Small intestine (tissue), 7 donors: Measurements from ENCODE around the gene FAM240B. TPM values are rescaled to one million over a fixed set of nuclear protein-coding genes. Genes with fewer than 3 reads are reported as not detected.

ENCODE experiments used
- DNase-seq, 2 donors: peaks; one replicate each; pipeline versions ENCODE4 v3.0.0 to v3.0.0-alpha.2; 2013
- FAIRE-seq: peaks from 2 replicates; lab custom pipeline; 2012; peaks lifted over from hg19 to GRCh38; lab: Jason Lieb, UNC
- H3K27ac ChIP-seq, 3 donors: one replicate each; pipeline ENCODE4 v1.5.1; 2013; ENCODE audit warnings: low read length in 2 of 3, mild to moderate bottlenecking in 2 of 3, control low read depth in 1 of 3, inconsistent platforms in 1 of 3, low read depth in 1 of 3, moderate library complexity in 1 of 3
- H3K27me3 ChIP-seq, 3 donors: one replicate each; pipeline ENCODE4 v1.6.1; 2013; ENCODE audit warnings: low read length in 3 of 3, inconsistent platforms in 1 of 3; ENCODE audit not compliant: control insufficient read depth in 3 of 3, insufficient read depth in 3 of 3
- H3K36me3 ChIP-seq, 3 donors: one replicate each; pipeline ENCODE4 v1.6.1; 2013; ENCODE audit warnings: low read length in 3 of 3, inconsistent platforms in 1 of 3, low read depth in 1 of 3, mild to moderate bottlenecking in 1 of 3, moderate library complexity in 1 of 3; ENCODE audit not compliant: control insufficient read depth in 3 of 3, insufficient read depth in 2 of 3
- H3K4me1 ChIP-seq, 3 donors: one replicate each; pipeline ENCODE4 v1.6.1; 2013; ENCODE audit warnings: low read length in 2 of 3, inconsistent platforms in 1 of 3, low read depth in 1 of 3, mild to moderate bottlenecking in 1 of 3, moderate library complexity in 1 of 3; ENCODE audit not compliant: control insufficient read depth in 3 of 3, insufficient read depth in 2 of 3
- H3K4me3 ChIP-seq, 3 donors: one replicate each; pipeline ENCODE4 v1.5.1; 2013; ENCODE audit warnings: low read length in 3 of 3, control low read depth in 1 of 3, inconsistent platforms in 1 of 3, low read depth in 1 of 3, mild to moderate bottlenecking in 1 of 3, moderate library complexity in 1 of 3
- H3K9me3 ChIP-seq, 2 donors: one replicate each; pipeline ENCODE4 v1.6.1; 2013; ENCODE audit warnings: low read depth in 1 of 2, low read length in 1 of 2; ENCODE audit not compliant: control insufficient read depth in 2 of 2, insufficient read depth in 1 of 2
- WGBS, 3 donors: extraction: QIAGEN DNeasy Blood & Tissue Kit; methylation state at CpG; one replicate each; pipeline ENCODE4 v1.1.7; 2013; 5-methylcytosine and 5-hydroxymethylcytosine counted together
- polyA plus RNA-seq, 4 donors: library from polyadenylated mRNA; stranded (reverse) in 3 of 4; unstranded in 1 of 4; fragments of 200-250 nt in 3 of 4; fragments of 120-200 nt in 1 of 4; gene quantifications; one replicate each; pipeline versions ENCODE4 v1.2.1 to v1.2.3, GENCODE V29; 2013
- donor health status: healthy with polysubstance abuse.
- donor health status: control.
- donor health status: control.
- donor health status: Bipolar disorder and iron deficiency.
- donor health status: healthy.

Gene FAM240B
- polyA plus RNA-seq, 4 donors: not detected

GRCh38 chr9:38685535-38685934 is 34.4 kb downstream of the FAM240B start:
- WGBS, 3 donors: 78 to 79% (median 79%) methylated on average over 2 of the region's 2 CpGs
- FAIRE-seq: no peak
- Histone ChIP-seq H3K4me3 (no peak overlapping the region), H3K4me1 (peaks cover 0 to 4% (median 4%) of the 10 kb centered on the region in 3 donors), H3K27me3 (no peaks in the 10 kb centered on the region), H3K9me3 (no peaks in the 10 kb centered on the region), H3K27ac (no peak overlapping the region), H3K36me3 (no peaks in the 10 kb centered on the region)
- no peak for DNase-seq

GRCh38 chr9:38683336-38683735 is 36.6 kb downstream of the FAM240B start:
- Histone ChIP-seq H3K4me1 (peaks cover 0 to 4% (median 4%) of the 10 kb centered on the region in 3 donors), H3K4me3 (no peak overlapping the region), H3K9me3 (no peaks in the 10 kb centered on the region), H3K27ac (no peak overlapping the region), H3K36me3 (no peaks in the 10 kb centered on the region), H3K27me3 (no peaks in the 10 kb centered on the region)
- FAIRE-seq (no peak), DNase-seq (no peak)
- 74 to 88% (median 79%) methylated on average over 8 of the region's 8 CpGs for WGBS, 3 donors

DNA sequence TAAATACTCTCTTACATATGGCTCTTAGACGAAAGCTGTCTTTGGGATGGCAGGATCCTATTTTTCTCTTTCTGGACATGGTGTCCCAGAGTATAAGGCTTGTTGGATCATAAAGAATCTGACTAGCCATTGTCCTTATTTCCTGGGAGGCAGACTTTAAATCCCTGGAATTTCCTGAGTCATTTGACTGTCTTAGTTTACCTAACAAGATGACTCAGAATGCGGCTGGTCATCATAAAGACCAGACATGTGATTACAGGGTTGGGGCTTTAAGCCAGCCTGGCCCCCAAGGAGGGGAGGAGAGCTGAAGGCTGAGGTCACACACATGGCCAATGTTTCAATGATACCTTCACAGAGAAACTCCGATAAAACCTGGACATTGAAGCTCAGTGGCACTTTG is 37.2 kb downstream of the FAM240B start:
- H3K27me3 ChIP-seq: peaks cover 0 to 1% (median 0%) of the 10 kb centered on the region in 3 donors
- H3K4me1 ChIP-seq: peaks cover 0 to 4% (median 4%) of the 10 kb centered on the region in 3 donors
- FAIRE-seq: no peak
- no peak overlapping the region for H3K4me3 ChIP-seq
- no peaks in the 10 kb centered on the region for H3K9me3 ChIP-seq
- H3K27ac ChIP-seq: no peak overlapping the region
- 60 to 69% (median 61%) methylated on average over 3 of the region's 3 CpGs for WGBS, 3 donors
- no peaks in the 10 kb centered on the region for H3K36me3 ChIP-seq
- DNase-seq: peak; percentile 9 to 41

GRCh38 chr9:38681747-38682227 is 38.1 kb downstream of the FAM240B start:
- FAIRE-seq: no peak
- H3K4me1 ChIP-seq: peaks cover 0 to 2% (median 1%) of the 10 kb centered on the region in 3 donors
- no peak for DNase-seq
- H3K36me3 ChIP-seq: no peaks in the 10 kb centered on the region
- peaks cover 0 to 3% (median 0%) of the 10 kb centered on the region in 3 donors for H3K27me3 ChIP-seq
- 45 to 59% (median 50%) methylated on average over 4 of the region's 4 CpGs for WGBS, 3 donors
- no peaks in the 10 kb centered on the region for H3K9me3 ChIP-seq
- H3K4me3 ChIP-seq: no peak overlapping the region
- H3K27ac ChIP-seq: no peak overlapping the region

- 75 to 90% (median 88%) methylated on average over 14 of the region's 14 CpGs for WGBS, 3 donors
- DNase-seq: no peak
- no peaks in the 10 kb centered on the region for H3K36me3 ChIP-seq
- H3K27me3 ChIP-seq: peaks cover 0 to 3% (median 0%) of the 10 kb centered on the region in 3 donors
- H3K4me3 ChIP-seq: no peak overlapping the region
- FAIRE-seq: no peak
- H3K4me1 ChIP-seq: no peaks in the 10 kb centered on the region
- H3K27ac ChIP-seq: no peak overlapping the region
- H3K9me3 ChIP-seq: no peaks in the 10 kb centered on the region
These were observed 39.0 kb downstream of the FAM240B start for GRCh38 chr9:38680837-38681445.

- Histone ChIP-seq H3K27ac (no peak overlapping the region), H3K27me3 (peaks cover 0 to 3% (median 0%) of the 10 kb centered on the region in 3 donors), H3K36me3 (no peaks in the 10 kb centered on the region), H3K9me3 (no peaks in the 10 kb centered on the region), H3K4me3 (no peak overlapping the region), H3K4me1 (no peaks in the 10 kb centered on the region)
- FAIRE-seq (no peak), DNase-seq (no peak)
- WGBS, 3 donors: 39 to 58% (median 45%) methylated on average over 14 of the region's 14 CpGs
These were observed 42.2 kb downstream of the FAM240B start for GRCh38 chr9:38677660-38678303.

- no peaks in the 10 kb centered on the region for H3K9me3 ChIP-seq
- FAIRE-seq (no peak), DNase-seq (no peak)
- no peaks in the 10 kb centered on the region for H3K4me1 ChIP-seq
- no peaks in the 10 kb centered on the region for H3K36me3 ChIP-seq
- H3K4me3 ChIP-seq: no peak overlapping the region
- WGBS, 3 donors: 75 to 85% (median 84%) methylated on average over 2 of the region's 2 CpGs
- no peak overlapping the region for H3K27ac ChIP-seq
- peaks cover 0 to 3% (median 0%) of the 10 kb centered on the region in 3 donors for H3K27me3 ChIP-seq
These were observed 44.1 kb downstream of the FAM240B start for GRCh38 chr9:38675831-38676230.

GRCh38 chr9:38675211-38675610 is 44.7 kb downstream of the FAM240B start:
- no peak for FAIRE-seq
- WGBS, 3 donors: 85 to 87% (median 86%) methylated on average over 6 of the region's 6 CpGs
- no peak for DNase-seq

More at GRCh38 chr9:38675211-38675610, 44.7 kb downstream of the FAM240B start:
- Histone ChIP-seq H3K9me3 (no peaks in the 10 kb centered on the region), H3K27me3 (peaks cover 0 to 3% (median 0%) of the 10 kb centered on the region in 3 donors), H3K4me3 (no peak overlapping the region), H3K27ac (no peak overlapping the region), H3K4me1 (no peaks in the 10 kb centered on the region), H3K36me3 (no peaks in the 10 kb centered on the region)
